Effector memory CD4-positive, alpha-beta T cell (primary cell): ENCODE measurements around the gene IRF1.

ENCODE experiments used
- DNase-seq, 3 donors: peaks; one replicate each; pipeline ENCODE4 v3.0.0-alpha.2; 2020
- H3K27ac ChIP-seq: 2 replicates; pipeline ENCODE4 v1.7.0; 2013; ENCODE audit warnings: mild to moderate bottlenecking, low read length, moderate library complexity; ENCODE audit not compliant: insufficient read depth, poor library complexity, severe bottlenecking
- H3K27me3 ChIP-seq: replicated peaks from 2 replicates; pipeline ENCODE4 v1.7.0; 2013; ENCODE audit warnings: mild to moderate bottlenecking, low read length; ENCODE audit not compliant: insufficient read depth, control insufficient read depth, poor library complexity, severe bottlenecking
- H3K36me3 ChIP-seq: 2 replicates; pipeline ENCODE4 v1.7.0; 2013; ENCODE audit warnings: mild to moderate bottlenecking, low read length, moderate library complexity; ENCODE audit not compliant: control insufficient read depth, insufficient read depth
- H3K4me1 ChIP-seq: 2 replicates; pipeline ENCODE4 v1.7.0; 2013; ENCODE audit warnings: low read length, mild to moderate bottlenecking; ENCODE audit not compliant: control insufficient read depth, insufficient read depth, poor library complexity, severe bottlenecking
- H3K4me3 ChIP-seq: 2 replicates; pipeline ENCODE4 v1.7.0; 2013; ENCODE audit warnings: low read length, low read depth, mild to moderate bottlenecking; ENCODE audit not compliant: insufficient read depth, poor library complexity, severe bottlenecking
- H3K9me3 ChIP-seq: 2 replicates; pipeline ENCODE4 v1.7.0; 2013; ENCODE audit warnings: mild to moderate bottlenecking, low read length, moderate library complexity; ENCODE audit not compliant: control insufficient read depth

IRF1 gene

GRCh38 chr5:132468656-132469379 lies 21.8 kb downstream of the IRF1 start:
- H3K27ac ChIP-seq = no peak overlapping the region
- no peak overlapping the region for H3K4me3 ChIP-seq
- no peak for DNase-seq
- no peaks in the 10 kb centered on the region for H3K27me3 ChIP-seq
- no peaks in the 10 kb centered on the region for H3K9me3 ChIP-seq
- peaks cover 89% of the 10 kb centered on the region for H3K4me1 ChIP-seq
- H3K36me3 ChIP-seq = no peaks in the 10 kb centered on the region

- Histone ChIP-seq H3K36me3 (no peaks in the 10 kb centered on the region), H3K4me1 (peaks cover 85% of the 10 kb centered on the region), H3K27ac (peak overlapping the region; percentile 71), H3K4me3 (no peak overlapping the region), H3K27me3 (no peaks in the 10 kb centered on the region), H3K9me3 (no peaks in the 10 kb centered on the region)
- DNase-seq = no peak
Observed at GRCh38 chr5:132467287-132467984, 23.1 kb downstream of the IRF1 start.

DNA sequence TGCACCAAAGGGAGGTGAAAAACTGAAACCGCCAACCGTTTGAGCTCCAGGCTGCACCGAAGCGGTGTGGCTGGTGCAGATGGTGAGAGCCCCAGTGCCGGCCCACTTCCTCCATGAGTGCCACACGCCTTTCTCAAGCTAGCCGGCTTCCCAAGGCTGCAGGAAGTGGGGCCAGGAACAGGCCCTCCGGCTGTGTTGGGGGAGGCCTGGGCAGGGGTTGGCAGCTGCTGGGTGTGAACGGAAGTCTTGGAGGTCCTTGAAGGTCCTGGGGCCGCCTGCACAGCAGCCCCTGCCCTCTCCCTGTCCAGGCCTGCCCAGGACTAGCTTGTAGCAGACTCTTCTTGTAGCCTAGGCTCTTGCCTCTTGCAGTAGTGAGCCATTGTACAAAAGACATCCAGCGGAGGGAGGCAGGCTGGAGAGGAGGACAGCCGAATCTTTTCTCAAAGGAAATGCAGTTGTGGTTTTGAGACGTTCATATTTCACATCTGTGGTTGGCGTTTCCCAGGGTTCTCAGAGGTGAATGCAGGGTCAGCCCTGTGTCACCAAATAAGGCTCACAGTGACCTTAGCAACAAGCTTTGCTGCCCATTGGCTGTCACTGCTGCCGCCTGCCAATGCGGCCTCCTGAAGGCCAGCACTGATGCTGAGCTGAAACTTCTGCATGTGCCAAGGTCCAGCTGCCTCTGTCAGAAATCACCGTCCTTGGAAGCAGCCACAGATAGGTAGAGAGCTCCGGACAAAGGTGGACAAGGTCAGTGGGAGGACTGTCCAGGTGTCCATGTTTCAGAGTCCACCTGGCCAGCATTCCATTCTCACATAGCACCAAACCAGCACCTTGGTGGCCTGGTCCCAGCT lies 23.9 kb downstream of the IRF1 start:
- peaks cover 77% of the 10 kb centered on the region for H3K4me1 ChIP-seq
- peak overlapping the region; percentile 71 for H3K27ac ChIP-seq
- H3K9me3 ChIP-seq = no peaks in the 10 kb centered on the region
- DNase-seq = peak; percentile 62 to 72 (median 66)
- H3K27me3 ChIP-seq = no peaks in the 10 kb centered on the region
- H3K36me3 ChIP-seq = no peaks in the 10 kb centered on the region
- peak overlapping the region; percentile 32 for H3K4me3 ChIP-seq

DNA sequence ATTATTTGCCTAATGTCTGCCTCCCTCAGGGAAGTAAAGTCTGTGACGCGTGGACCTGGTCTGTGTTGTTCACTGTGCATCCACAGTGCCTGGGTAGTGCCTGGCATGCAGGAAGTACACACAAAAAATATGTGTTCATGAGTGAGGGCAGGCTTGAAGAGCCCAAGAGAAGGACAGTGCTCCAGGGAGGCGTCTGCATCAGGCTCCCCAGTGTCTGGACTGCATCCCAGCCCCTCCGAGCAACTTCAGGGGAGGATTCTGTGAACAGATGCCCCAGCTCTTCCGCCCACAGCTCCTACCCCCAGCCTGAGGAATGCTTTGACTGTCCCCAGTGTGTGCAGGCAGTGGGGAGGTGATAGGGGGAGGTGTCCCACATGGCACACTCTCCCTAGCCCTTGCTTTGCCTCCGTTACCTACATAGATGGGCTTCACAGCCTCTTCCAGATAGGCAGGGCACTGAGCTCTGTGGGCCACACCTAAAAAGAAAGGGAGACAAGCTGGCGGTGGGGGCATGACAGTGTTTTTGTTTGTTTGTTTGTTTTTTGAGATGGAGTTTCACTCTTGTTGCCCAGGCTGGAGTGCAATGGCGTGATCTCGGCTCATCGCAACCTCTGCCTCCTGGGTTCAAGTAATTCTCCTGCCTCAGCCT lies 25.4 kb downstream of the IRF1 start:
- Histone ChIP-seq H3K9me3 (no peaks in the 10 kb centered on the region), H3K4me1 (peaks cover 74% of the 10 kb centered on the region), H3K4me3 (peak overlapping the region; percentile 43), H3K36me3 (no peaks in the 10 kb centered on the region), H3K27me3 (no peaks in the 10 kb centered on the region), H3K27ac (peak overlapping the region; percentile 71)
- DNase-seq = no peak

- peak overlapping the region; percentile 71 for H3K27ac ChIP-seq
- H3K4me1 ChIP-seq = peaks cover 75% of the 10 kb centered on the region
- peak overlapping the region; percentile 43 for H3K4me3 ChIP-seq
- H3K9me3 ChIP-seq = no peaks in the 10 kb centered on the region
- no peaks in the 10 kb centered on the region for H3K36me3 ChIP-seq
- DNase-seq = no peak
- no peaks in the 10 kb centered on the region for H3K27me3 ChIP-seq
Observed at GRCh38 chr5:132464156-132464939, 26.2 kb downstream of the IRF1 start.

GRCh38 chr5:132463811-132464155 lies 26.8 kb downstream of the IRF1 start:
- Histone ChIP-seq H3K36me3 (no peaks in the 10 kb centered on the region), H3K4me3 (peak overlapping the region; percentile 43), H3K27ac (peak overlapping the region; percentile 71), H3K9me3 (no peaks in the 10 kb centered on the region), H3K27me3 (no peaks in the 10 kb centered on the region), H3K4me1 (peaks cover 75% of the 10 kb centered on the region)
- DNase-seq = no peak

DNA sequence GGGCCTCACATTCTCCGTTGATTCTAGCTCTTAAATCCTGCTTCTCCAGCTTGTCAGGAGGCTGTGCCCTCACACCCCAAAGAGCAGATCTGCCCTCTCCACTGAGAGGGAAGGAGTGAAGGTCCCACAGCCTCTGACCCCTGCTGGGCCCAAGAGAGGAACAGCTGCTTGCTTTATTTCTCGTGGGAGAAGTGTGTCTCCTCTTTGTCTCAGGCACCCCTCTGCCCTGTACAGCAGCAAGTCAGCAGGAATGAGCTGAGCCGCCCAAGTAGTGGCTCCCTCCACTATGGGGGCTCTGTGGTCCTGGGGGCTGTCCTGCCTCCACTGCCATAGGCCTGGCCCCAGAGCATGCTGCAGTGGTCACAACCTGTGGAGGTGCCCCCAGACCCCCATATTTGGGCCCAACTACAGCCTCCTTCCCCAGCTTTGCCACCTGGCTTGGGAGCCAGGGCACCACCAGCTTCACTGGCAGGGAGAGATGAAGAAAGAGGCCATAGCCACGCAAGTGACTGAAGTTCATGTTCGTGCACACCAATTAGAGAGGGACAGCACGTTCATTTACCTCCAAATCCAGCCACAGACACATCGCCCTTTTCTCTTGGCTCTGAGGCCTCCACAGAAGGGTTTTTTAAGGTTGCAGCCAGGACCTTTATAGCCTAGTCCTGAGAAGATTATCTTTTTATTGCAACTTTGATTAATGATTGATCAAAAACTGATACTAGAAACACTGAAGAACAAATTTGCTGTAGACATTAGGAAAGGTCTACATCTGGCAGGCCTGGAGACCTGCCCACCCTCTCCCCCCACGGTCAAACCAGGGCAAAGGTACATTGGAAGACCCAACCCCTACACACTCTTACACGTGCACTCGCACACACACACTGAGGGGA lies 27.5 kb downstream of the IRF1 start:
- Histone ChIP-seq H3K4me1 (peaks cover 80% of the 10 kb centered on the region), H3K4me3 (no peak overlapping the region)

DNA sequence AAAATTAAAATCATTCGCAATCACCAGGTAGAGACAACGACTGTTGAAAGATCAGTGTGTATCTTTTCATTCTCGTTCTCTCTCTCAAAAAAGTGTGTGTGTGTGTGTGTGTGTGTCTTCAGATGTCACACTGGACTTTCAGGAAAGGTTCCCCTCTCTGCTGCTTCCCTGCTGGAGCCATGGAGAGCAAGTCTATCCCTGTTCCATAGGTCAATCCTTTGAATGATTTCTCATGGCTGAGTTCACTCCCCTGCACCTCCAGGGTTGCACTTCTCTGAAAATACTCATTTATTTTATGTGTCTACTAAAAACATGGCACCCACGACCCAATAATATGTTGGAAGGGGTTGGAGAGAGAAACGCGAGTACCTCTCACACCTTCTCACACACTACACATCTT lies 28.2 kb downstream of the IRF1 start:
- no peaks in the 10 kb centered on the region for H3K27me3 ChIP-seq
- peaks cover 81% of the 10 kb centered on the region for H3K4me1 ChIP-seq
- no peak overlapping the region for H3K27ac ChIP-seq
- H3K4me3 ChIP-seq = no peak overlapping the region
- DNase-seq = no peak
- no peaks in the 10 kb centered on the region for H3K9me3 ChIP-seq
- H3K36me3 ChIP-seq = no peaks in the 10 kb centered on the region

More for the DNA sequence above, 27.5 kb downstream of the IRF1 start:
- Histone ChIP-seq H3K27ac (peak overlapping the region; percentile 71), H3K36me3 (no peaks in the 10 kb centered on the region), H3K27me3 (no peaks in the 10 kb centered on the region), H3K9me3 (no peaks in the 10 kb centered on the region)
- DNase-seq = no peak
